Activated naive CD4-positive, alpha-beta T cell treated with anti-CD3 and anti-CD28 coated beads, Interleukin-2, amount 10 ng/mL, durations not matched to agents 7 days and 5 days (primary cell): Measurements from ENCODE around the gene AUP1.

Experiments
- CTCF ChIA-PET: fragments of 350-600 bp; sonication (Branson Sonifier 250); formaldehyde crosslinking; loops from one replicate; lab custom pipeline; 2021; ENCODE audit warnings: antibody characterized with exemption; lab: Charles Lee
- DNase-seq: peaks from one replicate; pipeline ENCODE4 v3.0.0-alpha.2; 2020
- H3K27ac Mint-ChIP-seq: one replicate; pipeline ENCODE4 v1.8.0; 2021; ENCODE audit warnings: mild to moderate bottlenecking, moderate library complexity, mixed read lengths
- H3K27me3 Mint-ChIP-seq: one replicate; pipeline ENCODE4 v1.8.0; 2021; ENCODE audit warnings: mild to moderate bottlenecking, mixed read lengths
- H3K36me3 Mint-ChIP-seq: one replicate; pipeline ENCODE4 v1.8.0; 2021; ENCODE audit warnings: mixed read lengths
- H3K4me1 Mint-ChIP-seq: one replicate; pipeline ENCODE4 v1.8.0; 2021; ENCODE audit warnings: mixed read lengths
- H3K4me3 Mint-ChIP-seq: one replicate; pipeline ENCODE4 v1.8.0; 2021; ENCODE audit warnings: mild to moderate bottlenecking, moderate library complexity, mixed read lengths
- H3K9me3 Mint-ChIP-seq: one replicate; pipeline ENCODE4 v1.8.0; 2021; ENCODE audit warnings: mixed read lengths

AUP1 gene

DNA sequence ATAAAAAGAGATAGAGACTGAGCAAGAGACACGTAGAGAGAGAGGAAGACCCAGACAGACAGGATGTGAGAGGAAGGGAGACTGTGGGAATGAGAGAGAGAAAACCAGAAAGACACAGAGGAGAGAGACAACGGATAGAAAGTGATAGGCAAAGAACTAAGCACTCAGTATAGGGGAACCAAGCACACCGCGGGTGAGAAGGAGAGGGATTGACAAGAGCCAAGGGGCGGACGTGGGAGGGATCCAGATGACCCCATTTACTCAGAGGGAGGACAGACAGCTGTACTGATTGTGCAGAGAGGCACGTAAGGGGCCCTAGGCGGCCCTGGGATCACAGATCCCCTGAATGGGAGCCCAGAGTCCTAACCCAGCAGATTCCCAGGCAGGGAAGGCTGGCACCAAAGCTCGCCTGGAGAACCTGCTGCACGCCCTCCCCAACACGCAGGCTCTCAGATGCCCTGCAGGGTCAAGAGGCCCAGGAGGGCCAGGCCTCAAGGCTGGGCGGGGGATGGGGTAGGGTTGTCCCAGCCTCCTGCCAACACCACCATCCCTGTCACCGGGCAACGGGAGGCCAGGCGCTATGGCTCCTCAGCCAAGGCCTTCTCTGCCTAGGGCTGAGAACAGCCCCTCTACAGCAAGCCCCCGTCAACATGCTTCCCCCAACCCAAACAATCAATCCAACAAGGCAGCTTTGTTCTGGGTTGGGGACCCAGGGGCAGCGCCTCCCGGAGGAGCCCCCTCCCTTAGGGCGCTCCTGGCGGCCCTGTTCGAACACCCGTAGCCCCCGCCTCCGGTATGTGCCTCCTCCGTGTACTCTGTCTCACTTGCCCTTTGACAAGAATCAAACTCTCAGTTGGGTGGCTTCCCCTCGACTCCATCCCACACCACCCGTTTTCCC is 23.7 kb upstream of the AUP1 start:
- CTCF ChIA-PET = no interaction called here
- H3K27ac Mint-ChIP-seq = peak overlapping the region; percentile 77
- peak overlapping the region; percentile 65 for H3K4me3 Mint-ChIP-seq
- DNase-seq = no peak
- peaks cover 13% of the 10 kb centered on the region for H3K36me3 Mint-ChIP-seq
- H3K4me1 Mint-ChIP-seq = peaks cover 36% of the 10 kb centered on the region
- H3K27me3 Mint-ChIP-seq = peaks cover 59% of the 10 kb centered on the region
- H3K9me3 Mint-ChIP-seq = no peaks in the 10 kb centered on the region

DNA sequence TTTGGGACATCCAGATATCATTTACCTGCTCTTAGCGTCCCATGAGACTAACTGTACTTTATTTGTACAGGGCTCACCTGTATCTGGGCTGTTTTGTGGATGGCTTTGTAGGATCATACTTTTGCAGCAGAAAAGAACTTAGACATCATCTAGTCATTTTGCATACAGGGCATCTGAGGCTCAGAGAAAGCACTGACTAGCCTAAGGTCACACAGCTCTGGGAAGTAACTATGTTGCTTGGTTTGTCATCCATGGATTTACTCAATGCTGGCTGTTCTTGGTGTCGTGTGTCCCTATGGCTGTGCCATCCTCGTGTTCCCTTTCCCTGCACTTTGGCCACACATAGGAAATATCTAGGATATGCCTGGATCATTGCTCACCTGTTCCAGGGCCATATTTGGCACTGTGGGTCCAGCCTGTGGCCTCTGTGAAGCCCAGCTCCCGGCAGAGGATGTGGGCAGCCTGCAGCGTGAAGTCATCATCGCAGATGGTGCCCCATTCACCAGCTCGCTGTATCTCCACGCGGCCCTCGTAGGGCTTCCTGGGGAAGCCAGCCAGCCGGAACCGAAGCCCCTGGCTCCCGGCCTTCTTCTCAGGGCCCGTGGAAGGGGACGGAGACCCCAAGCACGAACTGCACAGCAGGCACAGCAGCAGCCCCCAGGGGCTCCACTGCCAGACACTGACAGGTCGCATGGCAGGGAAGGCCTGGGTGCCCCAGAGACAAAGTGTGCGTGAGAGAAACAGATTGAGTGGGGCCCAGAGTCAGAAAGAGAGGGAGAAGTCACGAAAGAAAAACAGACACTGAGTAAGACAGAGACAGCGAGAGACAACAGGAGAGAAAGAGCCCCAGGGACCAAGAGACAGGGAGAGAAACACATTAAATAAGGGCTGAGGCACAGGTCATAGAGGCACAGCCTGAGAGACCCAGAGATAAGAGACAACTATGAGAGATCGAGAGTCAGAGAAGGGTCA is 22.7 kb upstream of the AUP1 start:
- no peak for DNase-seq
- Mint-ChIP-seq H3K4me3 (peak overlapping the region; percentile 55), H3K27ac (peak overlapping the region; percentile 43), H3K9me3 (no peaks in the 10 kb centered on the region), H3K4me1 (peaks cover 34% of the 10 kb centered on the region), H3K27me3 (peaks cover 68% of the 10 kb centered on the region), H3K36me3 (peaks cover 11% of the 10 kb centered on the region)
- CTCF ChIA-PET = interaction anchor here (0.8 to 1.8 kb wide), 3 partner anchors 20 to 35 kb away, joined by 4 read pairs; no protein-coding TSS in a partner anchor

DNA sequence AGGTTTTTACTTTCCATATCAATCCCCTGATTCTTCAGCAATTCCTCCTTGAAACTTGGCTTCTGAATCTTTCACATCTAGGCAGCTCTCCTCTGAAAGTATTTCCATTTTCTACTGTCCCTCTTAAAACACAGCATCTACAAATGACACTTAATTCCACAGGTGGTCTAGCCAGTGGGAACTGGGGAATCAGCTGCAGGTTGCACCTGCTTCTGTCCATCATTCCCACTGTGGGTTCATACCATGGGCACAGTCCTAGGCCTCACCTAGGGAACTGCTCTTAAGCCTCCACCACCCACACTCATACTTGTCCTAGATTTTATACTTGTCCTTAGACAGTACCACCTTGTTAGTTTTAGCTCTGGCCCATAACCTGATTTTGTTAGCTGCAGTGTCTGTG is 22.0 kb upstream of the AUP1 start:
- Mint-ChIP-seq H3K27me3 (peaks cover 75% of the 10 kb centered on the region), H3K27ac (no peak overlapping the region), H3K4me1 (peaks cover 32% of the 10 kb centered on the region), H3K9me3 (no peaks in the 10 kb centered on the region), H3K36me3 (peaks cover 5% of the 10 kb centered on the region), H3K4me3 (no peak overlapping the region)
- no peak for DNase-seq
- CTCF ChIA-PET = interaction anchor here (0.8 to 1.8 kb wide), 5 partner anchors 19 to 36 kb away, joined by 3 to 7 read pairs (median 4); no protein-coding TSS in a partner anchor

DNA sequence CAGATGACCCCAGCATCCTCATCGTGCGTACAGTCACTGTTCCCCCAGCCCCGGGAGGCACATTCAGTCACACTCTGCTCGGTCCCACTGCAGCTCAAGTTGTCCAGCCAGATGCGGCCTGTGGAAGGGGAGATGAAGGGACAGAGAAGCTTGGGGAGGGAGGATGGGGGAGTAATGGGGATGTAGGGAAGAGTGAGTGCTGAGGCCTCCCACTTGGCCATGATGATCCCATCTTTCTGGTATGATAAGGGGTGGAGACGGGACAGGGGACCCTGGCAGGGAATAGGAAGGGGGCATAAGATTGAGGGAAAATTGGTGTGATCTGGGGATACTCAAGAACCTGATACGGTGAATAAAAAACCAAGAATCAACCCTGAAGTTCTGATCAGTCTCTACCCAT is 20.7 kb upstream of the AUP1 start:
- no peak for DNase-seq
- CTCF ChIA-PET = interaction anchor here (1.0 to 1.8 kb wide), 3 partner anchors 21 to 38 kb away, joined by 3 to 7 read pairs (median 4); no protein-coding TSS in a partner anchor
- Mint-ChIP-seq H3K27me3 (peaks cover 87% of the 10 kb centered on the region), H3K36me3 (peaks cover 1% of the 10 kb centered on the region), H3K4me1 (peaks cover 23% of the 10 kb centered on the region), H3K4me3 (peak overlapping the region; percentile 2), H3K27ac (no peak overlapping the region), H3K9me3 (no peaks in the 10 kb centered on the region)

DNA sequence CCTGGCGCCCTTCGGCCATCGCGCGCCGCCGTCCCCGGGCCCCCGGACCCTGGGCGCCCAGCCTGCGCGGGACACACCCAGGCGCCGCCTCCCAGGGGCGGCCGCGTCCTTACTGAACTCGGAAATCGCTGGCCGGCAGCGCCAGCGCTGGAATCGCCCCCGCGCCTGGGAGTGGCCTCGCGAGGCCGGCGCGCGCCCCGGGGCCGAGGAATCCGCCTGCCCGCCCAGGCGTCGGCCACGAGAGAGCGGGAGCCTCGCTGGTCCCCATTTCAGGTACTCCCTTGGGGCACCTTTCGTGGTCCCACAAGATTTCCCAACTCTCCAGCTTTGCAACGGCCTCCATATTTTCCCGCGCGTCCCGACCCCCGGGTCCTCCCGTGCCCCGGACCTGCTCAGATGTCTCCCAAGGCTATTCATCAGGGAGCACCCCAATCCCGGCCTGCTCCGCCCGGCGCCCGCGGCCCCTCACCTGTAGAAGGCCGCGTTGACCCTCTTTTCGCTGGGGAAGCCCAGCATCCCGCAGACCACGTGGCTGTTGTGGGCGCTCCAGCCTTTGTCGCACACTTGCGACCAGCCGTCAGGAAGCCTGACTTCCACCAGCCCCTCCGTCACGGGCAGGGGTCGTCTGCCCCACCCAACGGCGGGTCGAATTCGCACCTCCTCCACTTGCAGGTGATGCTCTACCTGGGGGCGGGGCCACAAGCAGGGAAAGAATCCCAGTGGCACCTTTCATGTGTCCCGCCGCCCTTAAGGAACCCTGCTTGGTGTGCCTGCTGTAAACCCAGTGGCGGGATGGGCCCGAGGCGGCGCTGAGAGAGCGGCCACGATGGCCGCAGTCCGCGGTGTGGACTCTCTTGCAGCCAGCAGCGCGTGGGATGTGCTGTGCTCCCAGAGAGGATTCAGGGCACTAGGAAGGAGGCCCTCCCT is 19.7 kb upstream of the AUP1 start:
- H3K27me3 Mint-ChIP-seq = peaks cover 93% of the 10 kb centered on the region
- CTCF ChIA-PET = interaction anchor here (1.3 kb wide), 1 partner anchor 38 kb away, joined by 3 read pairs; no protein-coding TSS in a partner anchor
- no peaks in the 10 kb centered on the region for H3K36me3 Mint-ChIP-seq
- H3K9me3 Mint-ChIP-seq = no peaks in the 10 kb centered on the region
- no peak overlapping the region for H3K27ac Mint-ChIP-seq
- peaks cover 20% of the 10 kb centered on the region for H3K4me1 Mint-ChIP-seq
- peak overlapping the region; percentile 53 for H3K4me3 Mint-ChIP-seq
- DNase-seq = peak; percentile 43

DNA sequence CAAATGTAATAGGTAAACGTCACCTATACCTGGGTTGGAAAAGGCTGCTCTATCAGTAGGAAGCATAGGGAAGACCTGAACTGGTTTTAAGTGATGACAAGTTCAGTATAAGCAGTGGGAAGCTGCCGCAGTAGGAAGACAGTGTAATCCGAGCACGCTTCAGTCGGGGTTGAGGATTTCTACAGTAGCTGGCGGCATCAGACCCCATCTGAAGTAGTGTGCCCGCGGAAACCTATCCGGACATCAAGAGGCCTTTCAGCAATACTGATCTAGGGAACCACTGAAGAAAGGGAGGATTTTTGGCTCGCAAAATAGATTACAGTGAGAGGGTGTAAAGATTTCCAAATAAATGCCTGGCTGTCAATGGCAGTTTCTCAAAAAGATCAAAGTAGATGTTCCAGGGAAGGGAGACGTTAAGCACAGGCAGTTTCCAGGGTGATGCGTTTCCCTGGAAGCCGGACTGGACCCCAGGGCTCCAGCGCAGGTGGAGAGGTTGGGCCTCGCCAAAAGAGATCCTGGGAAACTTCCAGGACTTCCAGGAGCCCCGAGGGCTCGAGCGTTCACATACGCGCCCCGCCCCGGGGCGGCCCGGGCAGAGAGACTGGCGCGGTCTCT is 18.9 kb upstream of the AUP1 start:
- H3K27me3 Mint-ChIP-seq = peaks cover 96% of the 10 kb centered on the region

DNA sequence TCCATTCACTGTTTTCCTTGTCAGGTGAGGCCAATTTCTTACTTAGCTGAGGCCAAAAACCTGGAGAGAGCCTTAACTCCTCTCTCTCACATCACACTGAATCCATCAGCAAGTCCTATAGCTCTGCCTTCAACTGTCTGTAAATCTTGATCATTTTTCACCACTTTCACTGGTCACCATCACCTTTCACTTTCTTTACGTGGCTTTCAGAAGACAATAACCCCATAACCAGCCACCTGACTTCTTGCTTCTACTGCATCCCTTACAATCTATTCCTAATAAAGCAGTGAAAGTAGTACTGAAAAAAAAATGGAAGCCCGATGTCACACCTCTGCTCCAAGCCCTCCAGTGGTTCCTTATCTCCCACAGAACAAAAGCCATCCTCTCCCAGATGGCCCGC is 16.5 kb upstream of the AUP1 start:
- CTCF ChIA-PET = interaction anchor here (1.1 to 2.8 kb wide), 2 partner anchors 17 to 40 kb away, joined by 4 to 17 read pairs; no protein-coding TSS in a partner anchor

More for the DNA sequence above, 18.9 kb upstream of the AUP1 start:
- H3K4me3 Mint-ChIP-seq = peak overlapping the region; percentile 66
- H3K9me3 Mint-ChIP-seq = no peaks in the 10 kb centered on the region
- CTCF ChIA-PET = interaction anchor here (1.3 kb wide), 1 partner anchor 39 kb away, joined by 3 read pairs; no protein-coding TSS in a partner anchor
- peaks cover 18% of the 10 kb centered on the region for H3K4me1 Mint-ChIP-seq
- no peak overlapping the region for H3K27ac Mint-ChIP-seq
- no peaks in the 10 kb centered on the region for H3K36me3 Mint-ChIP-seq
- no peak for DNase-seq

DNA sequence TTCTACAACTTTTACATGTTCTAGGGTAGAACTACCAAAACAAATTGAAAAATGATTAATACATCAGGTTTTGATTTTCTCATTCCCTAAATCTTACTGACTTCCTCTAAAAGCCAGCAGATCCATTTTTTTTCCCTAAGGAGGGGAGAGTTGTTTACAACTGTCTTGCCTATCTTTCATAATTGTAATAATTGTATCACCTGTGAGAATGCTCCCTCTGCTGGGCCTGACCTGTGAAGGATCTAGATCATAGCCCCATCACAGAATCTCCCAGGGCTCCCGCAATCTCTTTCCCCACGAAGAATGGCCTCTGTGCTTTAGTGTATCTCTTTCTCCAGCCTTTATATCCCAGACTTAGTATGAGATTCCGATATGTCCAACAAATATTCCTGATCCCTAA is 15.1 kb upstream of the AUP1 start:
- Mint-ChIP-seq H3K36me3 (no peaks in the 10 kb centered on the region), H3K27me3 (peaks cover 81% of the 10 kb centered on the region), H3K27ac (no peak overlapping the region), H3K9me3 (no peaks in the 10 kb centered on the region), H3K4me3 (no peak overlapping the region), H3K4me1 (peaks cover 11% of the 10 kb centered on the region)
- DNase-seq = peak; percentile 41
- CTCF ChIA-PET = interaction anchor here (0.8 to 2.8 kb wide), 6 partner anchors 12 to 86 kb away, joined by 3 to 17 read pairs (median 4); partner anchors contain the start of gene WBP1

More for the DNA sequence above, 16.5 kb upstream of the AUP1 start:
- H3K27me3 Mint-ChIP-seq = peaks cover 83% of the 10 kb centered on the region
- H3K4me1 Mint-ChIP-seq = peaks cover 12% of the 10 kb centered on the region
- no peak for DNase-seq
- H3K36me3 Mint-ChIP-seq = no peaks in the 10 kb centered on the region
- H3K9me3 Mint-ChIP-seq = no peaks in the 10 kb centered on the region
- H3K4me3 Mint-ChIP-seq = no peak overlapping the region
- no peak overlapping the region for H3K27ac Mint-ChIP-seq

DNA sequence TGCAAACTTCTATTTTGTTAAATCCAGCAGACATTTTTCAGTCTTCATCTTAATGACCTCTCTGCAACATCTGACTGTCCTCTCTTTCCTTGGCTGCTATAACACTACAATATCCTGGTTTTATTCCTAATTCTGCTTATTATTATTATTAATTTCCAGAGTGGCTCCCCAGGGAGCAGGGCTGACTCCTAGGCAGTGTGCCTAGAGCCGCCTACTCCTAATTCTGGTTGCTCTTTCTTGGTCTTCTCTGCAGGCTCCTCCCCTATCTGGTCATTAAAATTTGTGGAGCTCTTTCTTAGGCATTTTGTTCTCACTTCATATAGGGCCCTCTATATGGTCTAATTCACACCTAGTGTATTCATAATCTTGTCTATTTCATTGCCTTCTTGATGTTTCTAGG is 13.5 kb upstream of the AUP1 start:
- Mint-ChIP-seq H3K4me3 (no peak overlapping the region), H3K27me3 (peaks cover 83% of the 10 kb centered on the region)

DNA sequence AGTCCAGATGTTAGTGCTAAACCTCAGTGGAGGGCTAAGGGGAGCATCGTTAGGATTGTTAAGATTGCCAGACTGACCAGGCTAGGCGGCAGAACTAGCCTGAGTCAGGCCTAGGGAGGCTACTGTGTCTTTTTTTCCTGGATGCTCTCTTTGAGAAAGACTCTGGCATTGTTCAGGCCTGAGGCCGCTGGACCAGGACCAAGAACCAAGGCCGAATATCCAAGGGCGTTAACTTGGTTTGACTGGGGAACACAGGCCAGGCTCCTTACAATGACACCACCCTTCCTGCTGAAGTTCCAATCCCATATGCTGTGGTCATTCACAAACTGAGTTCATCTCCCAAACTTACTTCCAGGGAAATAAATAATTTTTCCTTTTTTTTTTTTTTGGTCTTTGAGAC is 10.8 kb upstream of the AUP1 start:
- H3K4me3 Mint-ChIP-seq = no peak overlapping the region
- no peak overlapping the region for H3K27ac Mint-ChIP-seq
- peaks cover 9% of the 10 kb centered on the region for H3K4me1 Mint-ChIP-seq
- H3K27me3 Mint-ChIP-seq = peaks cover 75% of the 10 kb centered on the region
- CTCF ChIA-PET = interaction anchor here (0.6 to 2.1 kb wide), 5 partner anchors 8 to 57 kb away, joined by 3 to 5 read pairs (median 4); partner anchors contain the start of gene TTC31
- DNase-seq = no peak
- H3K36me3 Mint-ChIP-seq = no peaks in the 10 kb centered on the region
- no peaks in the 10 kb centered on the region for H3K9me3 Mint-ChIP-seq

More for the DNA sequence above, 13.5 kb upstream of the AUP1 start:
- no peaks in the 10 kb centered on the region for H3K9me3 Mint-ChIP-seq
- no peak for DNase-seq
- H3K36me3 Mint-ChIP-seq = no peaks in the 10 kb centered on the region
- CTCF ChIA-PET = interaction anchor here (0.7 to 1.1 kb wide), 2 partner anchors 11 to 43 kb away, joined by 3 to 5 read pairs; no protein-coding TSS in a partner anchor
- H3K27ac Mint-ChIP-seq = no peak overlapping the region
- peaks cover 9% of the 10 kb centered on the region for H3K4me1 Mint-ChIP-seq

DNA sequence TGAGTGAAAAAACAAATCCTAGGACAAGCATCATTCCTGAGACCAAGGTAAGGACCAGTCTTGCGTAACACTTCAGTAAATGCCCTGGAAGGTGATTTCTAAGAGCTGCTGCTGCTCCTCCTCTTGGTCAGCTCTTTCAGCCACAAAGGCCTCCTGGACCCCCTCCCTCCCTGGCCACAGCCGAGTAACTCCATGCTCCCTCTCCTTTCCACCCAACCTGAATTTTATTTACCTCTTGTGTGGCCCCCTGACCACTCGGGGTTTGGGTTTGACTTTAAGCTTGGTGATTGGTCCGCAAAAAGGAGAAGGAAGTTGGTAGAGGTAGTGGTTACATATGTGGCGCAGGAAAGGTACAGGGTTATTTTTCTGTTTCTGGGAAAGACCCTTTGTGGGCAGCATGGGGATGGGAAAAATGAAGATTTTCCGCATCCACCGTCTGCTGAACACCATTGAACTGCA is 9.4 kb upstream of the AUP1 start:
- Mint-ChIP-seq H3K27me3 (peaks cover 62% of the 10 kb centered on the region), H3K4me3 (no peak overlapping the region), H3K4me1 (peaks cover 9% of the 10 kb centered on the region), H3K27ac (no peak overlapping the region), H3K36me3 (peaks cover under 1% of the 10 kb centered on the region), H3K9me3 (no peaks in the 10 kb centered on the region)
- DNase-seq = no peak
- CTCF ChIA-PET = interaction anchor here (1.5 to 2.1 kb wide), 2 partner anchors 51 to 56 kb away, joined by 3 to 5 read pairs; partner anchors contain the start of gene TTC31

DNA sequence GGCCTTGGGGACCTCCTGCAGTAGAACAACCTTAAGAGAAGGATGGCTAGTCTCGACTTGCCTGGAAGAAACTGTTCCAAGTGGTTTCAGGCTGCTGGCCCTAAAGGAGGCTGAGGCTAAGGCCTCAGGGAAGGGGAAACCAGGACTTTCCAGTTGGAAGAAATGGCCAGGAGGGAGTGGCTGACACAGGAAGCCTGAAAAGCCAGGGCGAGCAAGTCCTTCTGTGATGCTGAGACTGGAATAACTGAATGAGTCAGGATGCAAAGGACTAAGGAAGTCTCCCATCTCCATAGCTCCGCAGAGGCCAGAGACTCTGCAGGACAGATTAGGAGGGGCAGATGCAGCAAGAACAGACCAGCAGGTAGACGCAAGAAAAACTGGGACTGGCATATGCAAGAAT is 7.6 kb upstream of the AUP1 start:
- Mint-ChIP-seq H3K27ac (no peak overlapping the region), H3K27me3 (peaks cover 49% of the 10 kb centered on the region), H3K4me3 (no peak overlapping the region), H3K9me3 (no peaks in the 10 kb centered on the region), H3K4me1 (peaks cover 13% of the 10 kb centered on the region), H3K36me3 (peaks cover 11% of the 10 kb centered on the region)
- CTCF ChIA-PET = no interaction called here
- no peak for DNase-seq
